Esophagus squamous epithelium (tissue), 5 donors: ENCODE measurements around the gene SH3PXD2B. TPM values are rescaled to one million over a fixed set of nuclear protein-coding genes. Genes with fewer than 3 reads are reported as not detected.
A peak's percentile ranks its signal among the peaks of the same experiment; 100 is the strongest.

ENCODE experiments used
- DNase-seq: peaks from one replicate; lab custom pipeline; 2025; lab: John Stamatoyannopoulos, UW
- H3K27ac ChIP-seq, 4 donors: fragments of 200-600 bp; sonication (generic); one replicate each; pipeline ENCODE4 v1.5.1; 2016 to 2019; ENCODE audit warnings: mild to moderate bottlenecking in 1 of 4
- H3K27me3 ChIP-seq, 4 donors: fragments of 200-600 bp; sonication (generic); 1 replicate in 3 of 4; 2 replicates in 1 of 4; pipeline versions ENCODE4 v1.5.1 to v1.6.0; 2017 to 2021; ENCODE audit warnings: antibody characterized with exemption in 1 of 4
- H3K36me3 ChIP-seq, 3 donors: fragments of 200-600 bp; sonication (generic); one replicate each; pipeline ENCODE4 v1.5.1; 2016 to 2019
- H3K4me1 ChIP-seq, 3 donors: fragments of 200-600 bp; sonication (generic); one replicate each; pipeline ENCODE4 v1.5.1; 2017 to 2019
- H3K4me3 ChIP-seq, 4 donors: fragments of 200-600 bp; sonication (generic); 1 replicate in 3 of 4; 2 replicates in 1 of 4; pipeline ENCODE4 v1.5.1; 2016 to 2019; ENCODE audit warnings: mild to moderate bottlenecking in 2 of 4, moderate library complexity in 1 of 4
- H3K9me3 ChIP-seq, 3 donors: fragments of 200-600 bp; sonication (generic); one replicate each; pipeline ENCODE4 v1.5.1; 2016 to 2019
- CTCF ChIP-seq, 6 experiments: fragments of 450-650 bp in 4 of 6; fragments of 200-600 bp in 2 of 6; sonication (generic) in 2 of 6; IDR thresholded peaks; one replicate each; pipeline ENCODE4 v1.5.1; 2016 to 2019; ENCODE audit warnings: antibody characterized with exemption in 6 of 6, mild to moderate bottlenecking in 4 of 6, moderate library complexity in 4 of 6
- POLR2A ChIP-seq, 4 donors: fragments of 450-650 bp; IDR thresholded peaks; one replicate each; pipeline ENCODE4 v1.6.1; 2017; ENCODE audit warnings: antibody characterized with exemption in 4 of 4, mild to moderate bottlenecking in 4 of 4, moderate library complexity in 3 of 4
- WGBS, 2 donors: methylation state at CpG; one replicate each; pipeline ENCODE4 v1.1.5; 2018; 5-methylcytosine and 5-hydroxymethylcytosine counted together
- intact Hi-C: fragments of 100-400 bp; cut with DNase I; formaldehyde crosslinking; loops from one replicate; pipeline ENCODE4 v1.15.0; 2022
- total RNA-seq, 4 donors: library from RNA; depleted of rRNA; stranded (reverse); fragments of >200 nt; gene quantifications; one replicate each; pipeline ENCODE4 v1.1.0, GENCODE V29; 2016
- donor health status: DM: yes; HTN: yes; CAD: no.

Gene SH3PXD2B
- total RNA-seq, 4 donors from 2014 or later: 7.1 to 22.1 (median 13.8) TPM

GRCh38 chr5:172311026-172311425, 143.3 kb downstream of the SH3PXD2B start:
- H3K4me3 ChIP-seq: no peak overlapping the region
- no peak for DNase-seq
- H3K27ac ChIP-seq: no peak overlapping the region
- no peaks in the 10 kb centered on the region for H3K9me3 ChIP-seq
- WGBS, 2 donors: 76 to 93% methylated on average over 4 to 6 of the region's 7 CpGs
- no peaks in the 10 kb centered on the region for H3K36me3 ChIP-seq
- TF ChIP-seq CTCF (IDR thresholded peaks at IDR 0.05) (no peak), POLR2A (IDR thresholded peaks at IDR 0.05) (no peak)
- H3K4me1 ChIP-seq: peaks cover 0 to 27% (median 4%) of the 10 kb centered on the region in 3 donors
- intact Hi-C loops: no loop called here
- no peaks in the 10 kb centered on the region for H3K27me3 ChIP-seq

- intact Hi-C loops: no loop called here
- WGBS, 2 donors: 86 to 89% methylated on average over 2 of the region's 2 CpGs
- Histone ChIP-seq H3K4me3 (no peak overlapping the region), H3K4me1 (peaks cover 0 to 24% (median 0%) of the 10 kb centered on the region in 3 donors), H3K27me3 (no peaks in the 10 kb centered on the region), H3K27ac (no peak overlapping the region), H3K9me3 (peaks cover 0 to 6% (median 0%) of the 10 kb centered on the region in 3 donors), H3K36me3 (no peaks in the 10 kb centered on the region)
- TF ChIP-seq CTCF (IDR thresholded peaks at IDR 0.05): no peak
- no peak for DNase-seq
These were observed 148.9 kb downstream of the SH3PXD2B start for GRCh38 chr5:172305380-172305779.

GRCh38 chr5:172303572-172304335, 150.6 kb downstream of the SH3PXD2B start:
- Histone ChIP-seq H3K27me3 (no peaks in the 10 kb centered on the region), H3K4me1 (peaks cover 0 to 17% (median 0%) of the 10 kb centered on the region in 3 donors), H3K9me3 (peaks cover 0 to 6% (median 0%) of the 10 kb centered on the region in 3 donors), H3K27ac (peak overlapping the region in 2 of 4 donors; percentile 33 to 52), H3K4me3 (no peak overlapping the region), H3K36me3 (no peaks in the 10 kb centered on the region)
- no peak for TF ChIP-seq POLR2A (IDR thresholded peaks at IDR 0.05)
- TF ChIP-seq CTCF (IDR thresholded peaks at IDR 0.05): no peak
- 74 to 84% methylated on average over 3 of the region's 3 CpGs for WGBS, 2 donors
- DNase-seq: no peak
- intact Hi-C loops: no loop called here

- H3K36me3 ChIP-seq: no peaks in the 10 kb centered on the region
- H3K9me3 ChIP-seq: peaks cover 0 to 6% (median 0%) of the 10 kb centered on the region in 3 donors
- no peak for TF ChIP-seq POLR2A (IDR thresholded peaks at IDR 0.05)
- no peak for TF ChIP-seq CTCF (IDR thresholded peaks at IDR 0.05)
- intact Hi-C loops: no loop called here
- no peaks in the 10 kb centered on the region for H3K27me3 ChIP-seq
- no peak for DNase-seq
- H3K4me3 ChIP-seq: no peak overlapping the region
- 40 to 82% methylated on average over 5 of the region's 5 CpGs for WGBS, 2 donors
- peak overlapping the region in 2 of 4 donors; percentile 33 to 52 for H3K27ac ChIP-seq
- H3K4me1 ChIP-seq: peaks cover 0 to 16% (median 0%) of the 10 kb centered on the region in 3 donors
These were observed 151.2 kb downstream of the SH3PXD2B start for GRCh38 chr5:172303162-172303561.

- no peak for DNase-seq
- no peak overlapping the region for H3K4me3 ChIP-seq
- 60 to 63% methylated on average over 9 of the region's 9 CpGs for WGBS, 2 donors
- no peaks in the 10 kb centered on the region for H3K36me3 ChIP-seq
- H3K9me3 ChIP-seq: peaks cover 0 to 6% (median 0%) of the 10 kb centered on the region in 3 donors
- intact Hi-C loops: no loop called here
- no peak for TF ChIP-seq POLR2A (IDR thresholded peaks at IDR 0.05)
- H3K4me1 ChIP-seq: peaks cover 0 to 16% (median 0%) of the 10 kb centered on the region in 3 donors
- no peak overlapping the region for H3K27ac ChIP-seq
- no peaks in the 10 kb centered on the region for H3K27me3 ChIP-seq
These were observed 152.1 kb downstream of the SH3PXD2B start for GRCh38 chr5:172302047-172302710.
